ENCODE results near the gene ATP6V1B1.

Gene ATP6V1B1

DNA sequence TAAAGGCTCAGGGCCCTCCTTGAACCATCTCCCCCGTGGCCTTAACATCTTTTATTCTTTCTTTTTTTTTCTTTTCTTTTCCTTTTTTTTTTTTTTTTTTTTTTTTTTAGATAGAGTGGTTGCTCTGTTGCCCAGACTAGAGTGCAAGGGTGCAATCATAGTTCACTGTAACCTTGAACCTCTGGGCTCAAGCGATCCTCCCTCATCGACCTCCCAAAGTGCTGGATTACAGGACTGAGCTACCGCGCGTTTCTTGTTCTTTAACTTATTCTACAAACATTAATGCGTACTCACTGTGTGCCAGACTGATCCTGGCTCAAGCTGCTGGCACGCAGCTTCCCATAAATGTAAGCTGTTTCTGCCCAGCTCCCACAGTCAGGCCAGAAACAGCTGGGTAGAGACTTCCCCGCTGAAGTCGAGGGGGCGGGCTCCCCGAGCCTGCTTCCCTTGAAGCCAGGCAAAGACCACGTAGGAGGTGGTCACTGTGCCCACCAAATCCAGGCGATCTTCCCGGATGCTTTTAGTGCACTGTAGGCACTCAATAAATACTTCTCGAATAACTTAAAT lies 29.2 kb upstream of the ATP6V1B1 start:
- H3K4me3 ChIP-seq (ENCODE audit: low read depth, low read length), result no peak overlapping the region
- TF ChIP-seq, protein P1, sequence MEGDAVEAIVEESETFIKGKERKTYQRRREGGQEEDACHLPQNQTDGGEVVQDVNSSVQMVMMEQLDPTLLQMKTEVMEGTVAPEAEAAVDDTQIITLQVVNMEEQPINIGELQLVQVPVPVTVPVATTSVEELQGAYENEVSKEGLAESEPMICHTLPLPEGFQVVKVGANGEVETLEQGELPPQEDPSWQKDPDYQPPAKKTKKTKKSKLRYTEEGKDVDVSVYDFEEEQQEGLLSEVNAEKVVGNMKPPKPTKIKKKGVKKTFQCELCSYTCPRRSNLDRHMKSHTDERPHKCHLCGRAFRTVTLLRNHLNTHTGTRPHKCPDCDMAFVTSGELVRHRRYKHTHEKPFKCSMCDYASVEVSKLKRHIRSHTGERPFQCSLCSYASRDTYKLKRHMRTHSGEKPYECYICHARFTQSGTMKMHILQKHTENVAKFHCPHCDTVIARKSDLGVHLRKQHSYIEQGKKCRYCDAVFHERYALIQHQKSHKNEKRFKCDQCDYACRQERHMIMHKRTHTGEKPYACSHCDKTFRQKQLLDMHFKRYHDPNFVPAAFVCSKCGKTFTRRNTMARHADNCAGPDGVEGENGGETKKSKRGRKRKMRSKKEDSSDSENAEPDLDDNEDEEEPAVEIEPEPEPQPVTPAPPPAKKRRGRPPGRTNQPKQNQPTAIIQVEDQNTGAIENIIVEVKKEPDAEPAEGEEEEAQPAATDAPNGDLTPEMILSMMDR (IDR thresholded peaks at IDR 0.05; ENCODE audit: low read depth, low read length), result no peak
- no peaks in the 10 kb centered on the region for H3K27me3 ChIP-seq (ENCODE audit: insufficient read depth, low read depth, severe bottlenecking)
- H3K36me3 ChIP-seq, result peaks cover 8% of the 10 kb centered on the region; the same call in 1 of the 2 replicates
- no peaks in the 10 kb centered on the region for H3K9me3 ChIP-seq (ENCODE audit: severe bottlenecking)
- DNase-seq, result no peak
- no peak overlapping the region for H3K27ac ChIP-seq

DNA sequence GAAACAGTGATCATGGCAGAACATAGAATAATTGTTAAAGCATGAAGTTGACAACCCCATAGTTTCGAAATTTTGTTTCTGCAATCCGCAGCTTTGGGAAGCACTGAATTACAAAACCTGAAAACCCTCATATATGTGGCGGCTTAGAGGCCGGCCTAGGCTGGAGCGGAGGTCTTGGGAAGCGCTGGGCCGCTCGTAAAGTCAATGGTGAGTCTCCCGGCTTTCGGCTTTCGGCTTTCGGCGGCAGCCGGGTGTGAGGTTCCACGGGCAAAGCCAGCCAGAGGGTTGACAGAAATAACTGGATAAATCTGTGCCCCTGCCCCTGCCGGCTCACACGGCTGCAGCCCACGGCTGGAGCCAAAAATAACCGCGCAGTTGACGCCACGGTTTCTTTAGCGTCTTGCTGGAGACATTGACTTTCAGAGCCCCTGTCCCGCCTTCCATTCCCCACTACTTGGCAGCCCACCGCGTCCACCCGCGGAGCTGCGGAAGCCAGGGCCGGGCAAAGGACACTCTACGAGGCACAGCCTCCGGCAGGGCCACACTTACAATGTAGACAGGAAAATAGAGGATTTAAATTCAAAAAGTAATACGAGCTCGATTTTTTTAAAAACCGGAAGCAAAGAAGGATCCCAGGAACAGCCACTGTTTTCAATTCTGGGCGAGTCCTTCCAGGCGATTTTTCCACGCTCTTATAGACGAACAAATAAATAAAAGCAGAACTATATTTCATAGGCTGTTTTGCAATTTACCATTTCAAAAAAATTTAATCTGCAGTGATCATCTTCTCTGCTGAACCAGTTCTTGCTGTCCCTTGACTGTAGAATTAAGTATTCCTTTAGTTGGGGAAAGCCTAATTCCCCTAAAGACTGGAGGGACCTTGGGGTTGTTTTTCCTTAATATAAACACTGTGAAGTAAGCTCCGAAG lies 28.3 kb upstream of the ATP6V1B1 start:
- Histone ChIP-seq H3K27me3 (ENCODE audit: insufficient read depth, low read depth, severe bottlenecking) (no peaks in the 10 kb centered on the region), H3K27ac (no peak overlapping the region), H3K9me3 (ENCODE audit: severe bottlenecking) (no peaks in the 10 kb centered on the region), H3K4me3 (ENCODE audit: low read depth, low read length) (no peak overlapping the region), H3K36me3 (peaks cover 8% of the 10 kb centered on the region; the same call in 1 of the 2 replicates)
- peak; percentile 3 for DNase-seq
- TF ChIP-seq, protein P1 (IDR thresholded peaks at IDR 0.05; ENCODE audit: low read depth, low read length), result no peak

DNA sequence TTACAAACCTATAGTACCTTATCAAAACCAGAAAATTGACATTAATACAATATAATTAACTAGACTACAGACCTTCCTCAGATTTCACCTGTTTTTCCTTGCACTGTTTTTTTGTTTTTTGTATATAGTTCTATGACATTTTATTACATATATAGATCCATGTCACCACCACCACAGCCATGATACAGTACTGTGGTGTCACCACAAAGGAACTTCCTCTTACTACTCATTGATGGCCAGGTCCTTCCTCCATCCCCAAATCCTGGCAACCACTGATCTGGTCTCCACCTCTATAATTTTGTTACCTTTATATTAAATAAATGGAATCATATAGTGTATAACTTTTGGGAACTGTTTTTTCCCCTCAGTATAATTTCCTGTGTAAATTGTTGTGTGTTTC lies 19.4 kb upstream of the ATP6V1B1 start:
- TF ChIP-seq, protein P1 (IDR thresholded peaks at IDR 0.05; ENCODE audit: low read depth, low read length), result no peak

DNA sequence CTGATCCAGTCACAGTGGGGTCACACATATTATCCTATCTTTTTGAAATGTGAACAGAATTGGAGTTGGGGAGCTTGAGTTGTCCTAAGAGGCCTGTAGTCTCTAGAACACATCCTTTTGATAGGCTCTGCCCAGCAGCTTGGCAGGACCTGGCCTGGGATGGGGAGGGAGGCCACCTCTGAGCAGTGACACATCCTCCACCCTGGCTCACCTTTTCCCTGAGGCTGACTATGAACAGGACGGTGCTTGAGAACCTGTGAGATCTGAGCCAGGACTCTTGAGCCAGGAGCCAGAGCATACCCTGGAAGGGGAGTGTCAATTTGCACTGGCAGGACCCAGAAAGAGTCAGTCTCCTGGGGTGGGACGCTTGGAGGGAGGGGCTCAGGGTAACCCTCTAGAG lies 17.7 kb upstream of the ATP6V1B1 start:
- DNase-seq, result peak; percentile 5
- TF ChIP-seq, protein P1 (IDR thresholded peaks at IDR 0.05; ENCODE audit: low read depth, low read length), result no peak

More for the DNA sequence above, 19.4 kb upstream of the ATP6V1B1 start:
- Histone ChIP-seq H3K4me3 (ENCODE audit: low read depth, low read length) (no peak overlapping the region), H3K27ac (no peak overlapping the region), H3K27me3 (ENCODE audit: insufficient read depth, low read depth, severe bottlenecking) (no peaks in the 10 kb centered on the region), H3K36me3 (no peaks in the 10 kb centered on the region), H3K9me3 (ENCODE audit: severe bottlenecking) (no peaks in the 10 kb centered on the region)
- no peak for DNase-seq

DNA sequence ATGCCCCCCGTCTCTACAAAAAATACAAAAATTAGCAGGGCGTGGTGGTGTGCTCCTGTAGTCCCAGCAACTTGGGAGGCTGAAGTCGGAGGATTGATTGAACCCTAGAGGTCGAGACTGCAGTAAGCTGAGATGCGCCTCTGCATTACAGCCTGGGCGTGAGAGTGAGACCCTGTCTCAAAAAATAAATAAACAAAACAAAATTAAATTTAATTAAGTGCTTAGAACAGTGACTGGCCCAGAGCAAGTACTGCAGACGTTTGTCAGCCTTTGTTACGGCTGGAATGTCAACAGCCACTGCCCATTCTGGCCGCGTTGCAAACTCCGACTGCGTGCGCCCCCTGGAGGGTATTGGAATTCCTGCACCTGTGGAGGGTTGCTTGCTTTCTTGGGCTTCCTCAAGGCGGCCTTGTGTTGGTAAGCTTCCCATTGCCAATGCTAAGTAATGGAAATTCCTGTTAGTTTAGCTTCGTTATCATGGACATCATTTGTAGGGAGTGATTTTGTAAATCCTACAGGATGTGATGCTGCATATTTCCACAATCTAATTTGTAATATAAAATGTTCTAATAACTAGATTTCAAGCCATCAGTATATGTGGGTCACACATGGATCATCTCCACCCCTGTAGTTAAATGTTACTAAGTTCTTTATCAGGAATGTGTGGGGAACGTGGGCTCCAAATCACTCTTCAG lies 15.9 kb upstream of the ATP6V1B1 start:
- TF ChIP-seq, protein P1 (IDR thresholded peaks at IDR 0.05; ENCODE audit: low read depth, low read length), result peak; percentile 94
- no peaks in the 10 kb centered on the region for H3K27me3 ChIP-seq (ENCODE audit: insufficient read depth, low read depth, severe bottlenecking)
- H3K9me3 ChIP-seq (ENCODE audit: severe bottlenecking), result no peaks in the 10 kb centered on the region
- peak; percentile 92 for DNase-seq
- no peak overlapping the region for H3K27ac ChIP-seq
- no peak overlapping the region for H3K4me3 ChIP-seq (ENCODE audit: low read depth, low read length)
- H3K36me3 ChIP-seq, result no peaks in the 10 kb centered on the region

More for the DNA sequence above, 17.7 kb upstream of the ATP6V1B1 start:
- H3K27me3 ChIP-seq (ENCODE audit: insufficient read depth, low read depth, severe bottlenecking), result no peaks in the 10 kb centered on the region
- H3K4me3 ChIP-seq (ENCODE audit: low read depth, low read length), result no peak overlapping the region
- H3K36me3 ChIP-seq, result no peaks in the 10 kb centered on the region
- H3K9me3 ChIP-seq (ENCODE audit: severe bottlenecking), result no peaks in the 10 kb centered on the region
- no peak overlapping the region for H3K27ac ChIP-seq
